H9 (cell line): ENCODE results near the gene CCT3. TPM values are rescaled to one million over a fixed set of nuclear protein-coding genes. Genes with fewer than 3 reads are reported as not detected.

Experiments used
- DNase-seq: peaks from one replicate; pipeline ENCODE4 v3.0.0-alpha.2; 2017
- H2AFZ ChIP-seq: one replicate; pipeline ENCODE4 v1.6.1; 2013; ENCODE audit warnings: mild to moderate bottlenecking, low read length, control low read depth, moderate library complexity
- H2AK5ac ChIP-seq: 2 replicates; pipeline ENCODE4 v1.6.1; 2013; ENCODE audit warnings: low read length, control low read depth, mixed read lengths; ENCODE audit not compliant: insufficient read length
- H2BK120ac ChIP-seq: one replicate; pipeline ENCODE4 v1.6.1; 2013; ENCODE audit warnings: low read depth, mild to moderate bottlenecking, low read length, control low read depth, inconsistent platforms; ENCODE audit not compliant: poor library complexity, severe bottlenecking
- H2BK12ac ChIP-seq: 2 replicates; pipeline ENCODE4 v1.6.1; 2013; ENCODE audit warnings: low read length, control low read depth, mixed read lengths, low read depth; ENCODE audit not compliant: insufficient read length
- H2BK15ac ChIP-seq: 2 replicates; pipeline ENCODE4 v1.6.1; 2013; ENCODE audit warnings: low read depth, low read length, control low read depth
- H2BK20ac ChIP-seq: one replicate; pipeline ENCODE4 v1.6.1; 2013; ENCODE audit warnings: low read depth, mild to moderate bottlenecking, low read length, control low read depth, inconsistent platforms; ENCODE audit not compliant: poor library complexity, severe bottlenecking
- H2BK5ac ChIP-seq: 2 replicates; pipeline ENCODE4 v1.6.1; 2013; ENCODE audit warnings: low read length, control low read depth, mixed read lengths; ENCODE audit not compliant: insufficient read length
- H3K14ac ChIP-seq: 2 replicates; pipeline ENCODE4 v1.6.1; 2013; ENCODE audit warnings: low read length, control low read depth; ENCODE audit not compliant: insufficient read depth
- H3K18ac ChIP-seq: 2 replicates; pipeline ENCODE4 v1.6.1; 2013; ENCODE audit warnings: low read depth, mild to moderate bottlenecking, mixed read lengths, low read length, control low read depth; ENCODE audit not compliant: insufficient read length
- H3K23ac ChIP-seq: 2 replicates; pipeline ENCODE4 v1.6.1; 2013; ENCODE audit warnings: low read length, control low read depth, mixed read lengths, low read depth; ENCODE audit not compliant: insufficient read length
- H3K23me2 ChIP-seq: 2 replicates; pipeline ENCODE4 v1.6.1; 2013; ENCODE audit warnings: low read depth, mild to moderate bottlenecking, mixed read lengths, low read length, control low read depth; ENCODE audit not compliant: insufficient read length, poor library complexity, severe bottlenecking
- H3K27ac ChIP-seq: 2 replicates; pipeline ENCODE4 v1.5.1; 2013; ENCODE audit warnings: low read length, control low read depth, mixed read lengths, low read depth; ENCODE audit not compliant: insufficient read length
- H3K27me3 ChIP-seq: 2 replicates; pipeline ENCODE4 v1.6.1; 2013; ENCODE audit warnings: low read length, control low read depth, inconsistent platforms; ENCODE audit not compliant: insufficient read depth
- H3K4ac ChIP-seq: 2 replicates; pipeline ENCODE4 v1.6.1; 2013; ENCODE audit warnings: low read depth, mild to moderate bottlenecking, control low read depth, inconsistent platforms, low read length, moderate library complexity
- H3K4me1 ChIP-seq: 2 replicates; pipeline ENCODE4 v1.6.1; 2013; ENCODE audit warnings: low read length, control low read depth, inconsistent platforms; ENCODE audit not compliant: insufficient read depth
- H3K4me2 ChIP-seq: 2 replicates; pipeline ENCODE4 v1.6.1; 2013; ENCODE audit warnings: low read length, control low read depth, mixed read lengths; ENCODE audit not compliant: insufficient read length, insufficient read depth
- H3K56ac ChIP-seq: 2 replicates; pipeline ENCODE4 v1.6.1; 2013; ENCODE audit warnings: low read depth, mild to moderate bottlenecking, mixed read lengths, low read length, control low read depth; ENCODE audit not compliant: insufficient read length
- H3K79me1 ChIP-seq: 2 replicates; pipeline ENCODE4 v1.6.1; 2013; ENCODE audit warnings: low read depth, mild to moderate bottlenecking, moderate library complexity, low read length, control low read depth, inconsistent platforms; ENCODE audit not compliant: insufficient read depth, poor library complexity, severe bottlenecking
- H3K79me2 ChIP-seq: 2 replicates; pipeline ENCODE4 v1.6.1; 2013; ENCODE audit warnings: low read length, control low read depth, inconsistent platforms; ENCODE audit not compliant: insufficient read depth
- H3K9ac ChIP-seq: 2 replicates; pipeline ENCODE4 v1.6.1; 2013; ENCODE audit warnings: low read length, control low read depth, mixed read lengths; ENCODE audit not compliant: insufficient read length; ENCODE audit errors: extremely low read depth
- H3K9me3 ChIP-seq: one replicate; pipeline ENCODE4 v1.6.1; 2013; ENCODE audit warnings: low read depth, low read length, inconsistent platforms; ENCODE audit not compliant: control insufficient read depth
- H3T11ph ChIP-seq: one replicate; pipeline ENCODE4 v1.6.1; 2013; ENCODE audit warnings: mild to moderate bottlenecking, low read length, control low read depth, inconsistent platforms
- H4K20me1 ChIP-seq: one replicate; pipeline ENCODE4 v1.6.1; 2013; ENCODE audit not compliant: control insufficient read depth, insufficient read length, insufficient read depth
- H4K5ac ChIP-seq: 2 replicates; pipeline ENCODE4 v1.6.1; 2013; ENCODE audit warnings: low read depth, mild to moderate bottlenecking, mixed read lengths, low read length, control low read depth; ENCODE audit not compliant: insufficient read length
- H4K8ac ChIP-seq: replicated peaks from 2 replicates; pipeline ENCODE4 v1.6.1; 2013; ENCODE audit warnings: low read length, control low read depth, mixed read lengths, low read depth; ENCODE audit not compliant: insufficient read length
- H4K91ac ChIP-seq: 2 replicates; pipeline ENCODE4 v1.6.1; 2013; ENCODE audit warnings: low read depth, mild to moderate bottlenecking, moderate library complexity, mixed read lengths, low read length, control low read depth; ENCODE audit not compliant: insufficient read length
- H3K27ac Mint-ChIP-seq, 3 experiments: 2 replicates in 2 of 3; 3 replicates in 1 of 3; pipeline ENCODE4 v1.8.0; 2020 to 2021; ENCODE audit warnings: mixed read lengths in 3 of 3, mild to moderate bottlenecking in 1 of 3, moderate library complexity in 1 of 3
- H3K27me3 Mint-ChIP-seq: 2 replicates; pipeline ENCODE4 v1.8.0; 2021; ENCODE audit warnings: low read depth, mild to moderate bottlenecking, moderate library complexity, mixed read lengths
- H3K36me3 Mint-ChIP-seq, 3 experiments: 2 replicates in 2 of 3; 3 replicates in 1 of 3; pipeline ENCODE4 v1.8.0; 2020 to 2021; ENCODE audit warnings: low read depth in 3 of 3, mixed read lengths in 3 of 3; ENCODE audit not compliant: insufficient read depth in 1 of 3
- H3K4me1 Mint-ChIP-seq, 2 experiments: 2 replicates each; pipeline ENCODE4 v1.8.0; 2020; ENCODE audit warnings: mixed read lengths in 2 of 2
- H3K4me3 Mint-ChIP-seq, 2 experiments: 2 replicates in 1 of 2; 3 replicates in 1 of 2; pipeline ENCODE4 v1.8.0; 2020 to 2021; ENCODE audit warnings: mild to moderate bottlenecking in 2 of 2, mixed read lengths in 2 of 2, moderate library complexity in 1 of 2
- H3K9me3 Mint-ChIP-seq, 2 experiments: 2 replicates in 1 of 2; 3 replicates in 1 of 2; pipeline ENCODE4 v1.8.0; 2020; ENCODE audit warnings: mild to moderate bottlenecking in 2 of 2, mixed read lengths in 2 of 2, moderate library complexity in 1 of 2
- WGBS: extraction: QIAGEN DNeasy Blood & Tissue Kit; methylation state at CpG from one replicate; pipeline ENCODE4 v1.1.7; 2013; ENCODE audit warnings: missing lambda C conversion rate, low lambda C conversion rate, mixed read lengths; ENCODE audit not compliant: insufficient read length; ENCODE audit errors: extremely low coverage; 5-methylcytosine and 5-hydroxymethylcytosine counted together
- total RNA-seq: library from RNA; stranded (reverse); gene quantifications from 2 replicates; pipeline ENCODE4 v1.2.1, GENCODE V29; 2021
- TF ChIP-seq, protein P1 (sequence below): fragments of 200-600 bp; sonication (generic); conservative IDR thresholded peaks from 3 replicates; pipeline ENCODE4 v1.8.0; 2021; ENCODE audit warnings: antibody characterized with exemption, mild to moderate bottlenecking

The CCT3 gene
- total RNA-seq, 1 experiment from 2014 or later, result 524 TPM

- Histone ChIP-seq H2BK15ac (no peak overlapping the region), H3K9me3 (no peaks in the 10 kb centered on the region), H4K8ac (no peak overlapping the region), H3T11ph (no peak overlapping the region), H3K4ac (no peak overlapping the region), H2AK5ac (no peak overlapping the region), H4K20me1 (no peaks in the 10 kb centered on the region), H3K27ac (no peak overlapping the region), H3K23me2 (no peaks in the 10 kb centered on the region), H3K23ac (no peak overlapping the region), H2BK20ac (no peak overlapping the region), H3K79me1 (no peaks in the 10 kb centered on the region), H2BK12ac (no peak overlapping the region), H2BK120ac (no peak overlapping the region), H3K56ac (no peak overlapping the region), H4K91ac (no peak overlapping the region), H4K5ac (no peak overlapping the region), H2BK5ac (no peak overlapping the region), H3K4me1 (no peaks in the 10 kb centered on the region), H3K79me2 (no peaks in the 10 kb centered on the region), H3K4me2 (no peak overlapping the region), H2AFZ (no peak overlapping the region), H3K14ac (no peak overlapping the region), H3K18ac (no peak overlapping the region), H3K27me3 (no peaks in the 10 kb centered on the region), H3K9ac (no peak overlapping the region)
- Mint-ChIP-seq H3K4me1 (no peaks in the 10 kb centered on the region), H3K4me3 (no peak overlapping the region), H3K36me3 (peaks cover 64 to 96% (median 89%) of the 10 kb centered on the region in 3 experiments), H3K27me3 (no peaks in the 10 kb centered on the region), H3K27ac (no peak overlapping the region), H3K9me3 (no peaks in the 10 kb centered on the region)
- DNase-seq, result no peak
- WGBS, result no CpG with 5 or more reads among the region's 3 CpGs
- TF ChIP-seq, protein P1, sequence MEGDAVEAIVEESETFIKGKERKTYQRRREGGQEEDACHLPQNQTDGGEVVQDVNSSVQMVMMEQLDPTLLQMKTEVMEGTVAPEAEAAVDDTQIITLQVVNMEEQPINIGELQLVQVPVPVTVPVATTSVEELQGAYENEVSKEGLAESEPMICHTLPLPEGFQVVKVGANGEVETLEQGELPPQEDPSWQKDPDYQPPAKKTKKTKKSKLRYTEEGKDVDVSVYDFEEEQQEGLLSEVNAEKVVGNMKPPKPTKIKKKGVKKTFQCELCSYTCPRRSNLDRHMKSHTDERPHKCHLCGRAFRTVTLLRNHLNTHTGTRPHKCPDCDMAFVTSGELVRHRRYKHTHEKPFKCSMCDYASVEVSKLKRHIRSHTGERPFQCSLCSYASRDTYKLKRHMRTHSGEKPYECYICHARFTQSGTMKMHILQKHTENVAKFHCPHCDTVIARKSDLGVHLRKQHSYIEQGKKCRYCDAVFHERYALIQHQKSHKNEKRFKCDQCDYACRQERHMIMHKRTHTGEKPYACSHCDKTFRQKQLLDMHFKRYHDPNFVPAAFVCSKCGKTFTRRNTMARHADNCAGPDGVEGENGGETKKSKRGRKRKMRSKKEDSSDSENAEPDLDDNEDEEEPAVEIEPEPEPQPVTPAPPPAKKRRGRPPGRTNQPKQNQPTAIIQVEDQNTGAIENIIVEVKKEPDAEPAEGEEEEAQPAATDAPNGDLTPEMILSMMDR, result no peak
Observed at GRCh38 chr1:156320560-156320959, 17.5 kb downstream of the CCT3 start.
